Measurements from ENCODE around the gene NUMBL. TPM values are rescaled to one million over a fixed set of nuclear protein-coding genes. Genes with fewer than 3 reads are reported as not detected.
"Not testable (repeated sequence)": the region's sequence is repeated elsewhere in the genome, so short reads cannot be mapped to it uniquely, and the experiment has no call there.

NUMBL gene
- total RNA-seq, 1 donor from 2014 or later = 79.3 TPM

DNA sequence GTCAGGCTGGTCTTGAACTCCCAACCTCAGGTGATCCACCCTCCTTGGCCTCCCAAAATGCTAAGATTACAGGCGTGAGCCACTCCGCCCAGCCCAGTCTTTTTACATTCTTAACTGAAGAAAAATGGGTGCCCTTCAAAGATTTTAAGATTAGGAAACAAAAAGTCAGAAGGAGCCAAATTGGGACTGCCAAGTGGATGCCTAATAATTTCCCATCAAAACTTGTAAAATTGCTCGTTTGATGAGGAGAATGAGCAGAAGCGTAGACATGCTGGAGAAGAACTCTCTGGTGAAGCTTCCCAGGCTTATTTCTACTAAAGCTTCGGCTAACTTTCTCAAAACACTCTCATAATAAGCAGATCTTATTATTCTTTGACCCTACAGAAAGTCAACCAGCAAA lies 31.3 kb downstream of the NUMBL start:
- FAIRE-seq (no peak), DNase-seq (ENCODE audit: low read depth) (no peak)
- no peaks in the 10 kb centered on the region for H3K9me3 ChIP-seq (ENCODE audit: insufficient read depth, low read depth, low read length)
- H4K20me1 ChIP-seq (ENCODE audit: insufficient read depth, low read length) = no peaks in the 10 kb centered on the region
- no peaks in the 10 kb centered on the region for H3K9me3 Mint-ChIP-seq (ENCODE audit: unreplicated experiment)
- H3K79me2 ChIP-seq (ENCODE audit: insufficient read depth, low read length) = no peaks in the 10 kb centered on the region
- no peak overlapping the region for H3K4me3 Mint-ChIP-seq (ENCODE audit: unreplicated experiment)
- H3K4me2 ChIP-seq (ENCODE audit: low read length) = no peak overlapping the region
- peaks cover 6% of the 10 kb centered on the region for H3K4me1 ChIP-seq (ENCODE audit: insufficient read depth, low read length)
- no peaks in the 10 kb centered on the region for H3K36me3 Mint-ChIP-seq (ENCODE audit: low read depth, unreplicated experiment)
- H3K27me3 Mint-ChIP-seq (ENCODE audit: low read depth, unreplicated experiment) = peaks cover 7% of the 10 kb centered on the region
- H3K27ac Mint-ChIP-seq (ENCODE audit: unreplicated experiment) = no peak overlapping the region
- H3K9ac ChIP-seq (ENCODE audit: low read length) = no peak overlapping the region
- peaks cover 7% of the 10 kb centered on the region for H3K4me1 Mint-ChIP-seq (ENCODE audit: low read depth, unreplicated experiment)
- no peaks in the 10 kb centered on the region for H3K36me3 ChIP-seq (ENCODE audit: insufficient read depth, low read length)
- no peak overlapping the region for H3K4me3 ChIP-seq (ENCODE audit: insufficient read depth, low read depth, low read length)
- H3K27ac ChIP-seq (ENCODE audit: low read depth, low read length) = no peak overlapping the region
- no peaks in the 10 kb centered on the region for H3K27me3 ChIP-seq (ENCODE audit: insufficient read depth, low read length)
- TF ChIP-seq EZH2 (IDR thresholded peaks at IDR 0.05; ENCODE audit: insufficient read depth, low read length) = no peak
- TF ChIP-seq, protein P1, sequence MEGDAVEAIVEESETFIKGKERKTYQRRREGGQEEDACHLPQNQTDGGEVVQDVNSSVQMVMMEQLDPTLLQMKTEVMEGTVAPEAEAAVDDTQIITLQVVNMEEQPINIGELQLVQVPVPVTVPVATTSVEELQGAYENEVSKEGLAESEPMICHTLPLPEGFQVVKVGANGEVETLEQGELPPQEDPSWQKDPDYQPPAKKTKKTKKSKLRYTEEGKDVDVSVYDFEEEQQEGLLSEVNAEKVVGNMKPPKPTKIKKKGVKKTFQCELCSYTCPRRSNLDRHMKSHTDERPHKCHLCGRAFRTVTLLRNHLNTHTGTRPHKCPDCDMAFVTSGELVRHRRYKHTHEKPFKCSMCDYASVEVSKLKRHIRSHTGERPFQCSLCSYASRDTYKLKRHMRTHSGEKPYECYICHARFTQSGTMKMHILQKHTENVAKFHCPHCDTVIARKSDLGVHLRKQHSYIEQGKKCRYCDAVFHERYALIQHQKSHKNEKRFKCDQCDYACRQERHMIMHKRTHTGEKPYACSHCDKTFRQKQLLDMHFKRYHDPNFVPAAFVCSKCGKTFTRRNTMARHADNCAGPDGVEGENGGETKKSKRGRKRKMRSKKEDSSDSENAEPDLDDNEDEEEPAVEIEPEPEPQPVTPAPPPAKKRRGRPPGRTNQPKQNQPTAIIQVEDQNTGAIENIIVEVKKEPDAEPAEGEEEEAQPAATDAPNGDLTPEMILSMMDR (IDR thresholded peaks at IDR 0.05; ENCODE audit: insufficient read depth, low read depth, low read length) = no peak
- no peak overlapping the region for H2AFZ ChIP-seq (ENCODE audit: low read depth, low read length)

DNA sequence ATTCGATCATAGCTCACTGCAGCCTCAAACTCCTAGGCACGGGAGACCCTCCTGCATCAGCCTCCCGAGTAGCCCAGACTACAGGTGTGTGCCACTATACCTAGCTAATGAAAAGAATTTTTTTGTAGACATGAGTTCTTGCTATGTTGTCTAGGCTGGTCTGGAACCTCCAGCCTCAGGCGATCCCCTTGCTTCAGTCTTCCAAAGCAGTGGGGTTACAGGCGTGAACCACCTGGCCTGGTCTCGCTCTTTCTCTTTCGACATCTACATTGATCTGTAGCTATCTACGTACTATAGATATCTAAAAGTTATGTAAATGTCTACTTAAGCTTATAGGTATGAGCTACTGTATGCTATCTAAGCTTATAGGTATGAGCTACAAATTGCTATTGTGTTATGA lies 32.4 kb downstream of the NUMBL start:
- H3K9ac ChIP-seq (ENCODE audit: low read length) = no peak overlapping the region
- no peak for DNase-seq (ENCODE audit: low read depth)
- H3K27ac ChIP-seq (ENCODE audit: low read depth, low read length) = no peak overlapping the region
- H2AFZ ChIP-seq (ENCODE audit: low read depth, low read length) = no peak overlapping the region
- Mint-ChIP-seq H3K4me1 (ENCODE audit: low read depth, unreplicated experiment) (no peaks in the 10 kb centered on the region), H3K36me3 (ENCODE audit: low read depth, unreplicated experiment) (no peaks in the 10 kb centered on the region), H3K27ac (ENCODE audit: unreplicated experiment) (no peak overlapping the region), H3K27me3 (ENCODE audit: low read depth, unreplicated experiment) (peaks cover 7% of the 10 kb centered on the region), H3K4me3 (ENCODE audit: unreplicated experiment) (no peak overlapping the region), H3K9me3 (ENCODE audit: unreplicated experiment) (no peaks in the 10 kb centered on the region)
- no peaks in the 10 kb centered on the region for H3K4me1 ChIP-seq (ENCODE audit: insufficient read depth, low read length)
- no peaks in the 10 kb centered on the region for H3K79me2 ChIP-seq (ENCODE audit: insufficient read depth, low read length)
- no peaks in the 10 kb centered on the region for H3K27me3 ChIP-seq (ENCODE audit: insufficient read depth, low read length)
- no peaks in the 10 kb centered on the region for H3K36me3 ChIP-seq (ENCODE audit: insufficient read depth, low read length)
- no peak overlapping the region for H3K4me2 ChIP-seq (ENCODE audit: low read length)
- no peaks in the 10 kb centered on the region for H3K9me3 ChIP-seq (ENCODE audit: insufficient read depth, low read depth, low read length)
- H3K4me3 ChIP-seq (ENCODE audit: insufficient read depth, low read depth, low read length) = no peak overlapping the region
- no peak for FAIRE-seq
- TF ChIP-seq EZH2 (IDR thresholded peaks at IDR 0.05; ENCODE audit: insufficient read depth, low read length) = no peak
- TF ChIP-seq, protein P1 (IDR thresholded peaks at IDR 0.05; ENCODE audit: insufficient read depth, low read depth, low read length) = no peak
- no peaks in the 10 kb centered on the region for H4K20me1 ChIP-seq (ENCODE audit: insufficient read depth, low read length)

DNA sequence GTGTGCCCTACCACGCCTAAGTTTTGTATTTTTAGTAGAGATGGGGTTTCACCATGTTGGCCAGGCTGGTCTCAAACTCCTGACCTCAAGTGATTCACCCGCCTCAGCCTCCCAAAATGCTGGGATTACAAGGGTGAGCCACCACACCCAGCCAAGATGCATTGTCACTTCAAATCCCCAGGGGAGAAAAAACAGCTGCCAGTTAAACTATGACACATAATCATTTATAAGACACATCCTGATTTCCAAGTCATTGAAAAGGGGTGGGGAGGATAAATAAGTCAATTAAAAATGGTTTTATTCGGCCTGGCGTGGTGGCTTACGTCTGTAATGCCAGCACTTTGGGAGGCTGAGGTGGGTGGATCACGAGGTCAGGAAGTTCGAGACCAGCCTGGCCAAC lies 34.8 kb downstream of the NUMBL start:
- not testable (repeated sequence) for H3K27ac Mint-ChIP-seq (ENCODE audit: unreplicated experiment); H3K9me3 Mint-ChIP-seq (ENCODE audit: unreplicated experiment); FAIRE-seq; H3K27ac ChIP-seq (ENCODE audit: low read depth, low read length); H3K27me3 ChIP-seq (ENCODE audit: insufficient read depth, low read length); H3K27me3 Mint-ChIP-seq (ENCODE audit: low read depth, unreplicated experiment); H2AFZ ChIP-seq (ENCODE audit: low read depth, low read length); H3K4me1 ChIP-seq (ENCODE audit: insufficient read depth, low read length); H3K79me2 ChIP-seq (ENCODE audit: insufficient read depth, low read length); H3K36me3 Mint-ChIP-seq (ENCODE audit: low read depth, unreplicated experiment); H3K4me1 Mint-ChIP-seq (ENCODE audit: low read depth, unreplicated experiment); H3K4me2 ChIP-seq (ENCODE audit: low read length); H3K9me3 ChIP-seq (ENCODE audit: insufficient read depth, low read depth, low read length); H3K9ac ChIP-seq (ENCODE audit: low read length); H4K20me1 ChIP-seq (ENCODE audit: insufficient read depth, low read length); H3K4me3 ChIP-seq (ENCODE audit: insufficient read depth, low read depth, low read length); DNase-seq (ENCODE audit: low read depth); H3K4me3 Mint-ChIP-seq (ENCODE audit: unreplicated experiment); H3K36me3 ChIP-seq (ENCODE audit: insufficient read depth, low read length)

DNA sequence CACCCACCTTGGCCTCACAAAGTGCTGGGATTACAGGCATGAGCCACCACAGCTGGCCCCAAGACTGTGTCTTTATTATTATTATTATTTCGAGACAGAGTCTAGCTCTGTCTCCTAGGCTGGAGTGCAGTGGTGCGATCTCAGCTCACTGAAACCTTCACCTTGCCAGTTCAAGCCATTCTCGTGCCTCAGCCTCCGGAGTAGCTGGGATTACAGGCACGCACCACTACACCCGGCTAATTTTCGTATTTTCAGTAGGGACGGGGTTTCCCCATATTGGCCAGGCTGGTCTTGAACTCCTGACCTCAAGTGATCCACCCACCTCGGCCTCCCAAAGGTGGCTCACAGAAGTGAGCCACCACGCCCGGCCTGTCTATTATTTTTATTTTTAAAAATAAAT lies 38.1 kb downstream of the NUMBL start:
- H3K4me2 ChIP-seq (ENCODE audit: low read length); H3K79me2 ChIP-seq (ENCODE audit: insufficient read depth, low read length); H2AFZ ChIP-seq (ENCODE audit: low read depth, low read length); H3K36me3 Mint-ChIP-seq (ENCODE audit: low read depth, unreplicated experiment); H3K27ac Mint-ChIP-seq (ENCODE audit: unreplicated experiment); H3K27me3 Mint-ChIP-seq (ENCODE audit: low read depth, unreplicated experiment); FAIRE-seq; H3K9me3 Mint-ChIP-seq (ENCODE audit: unreplicated experiment); H3K4me3 Mint-ChIP-seq (ENCODE audit: unreplicated experiment); H3K4me1 Mint-ChIP-seq (ENCODE audit: low read depth, unreplicated experiment); H3K4me1 ChIP-seq (ENCODE audit: insufficient read depth, low read length); H3K27ac ChIP-seq (ENCODE audit: low read depth, low read length); H4K20me1 ChIP-seq (ENCODE audit: insufficient read depth, low read length); H3K4me3 ChIP-seq (ENCODE audit: insufficient read depth, low read depth, low read length); H3K36me3 ChIP-seq (ENCODE audit: insufficient read depth, low read length); DNase-seq (ENCODE audit: low read depth); H3K9me3 ChIP-seq (ENCODE audit: insufficient read depth, low read depth, low read length); H3K9ac ChIP-seq (ENCODE audit: low read length); H3K27me3 ChIP-seq (ENCODE audit: insufficient read depth, low read length): not testable (repeated sequence)

Measured in astrocyte (in vitro differentiated cells and primary cell).